Measurements from ENCODE around the gene CIAO2B.

DNA sequence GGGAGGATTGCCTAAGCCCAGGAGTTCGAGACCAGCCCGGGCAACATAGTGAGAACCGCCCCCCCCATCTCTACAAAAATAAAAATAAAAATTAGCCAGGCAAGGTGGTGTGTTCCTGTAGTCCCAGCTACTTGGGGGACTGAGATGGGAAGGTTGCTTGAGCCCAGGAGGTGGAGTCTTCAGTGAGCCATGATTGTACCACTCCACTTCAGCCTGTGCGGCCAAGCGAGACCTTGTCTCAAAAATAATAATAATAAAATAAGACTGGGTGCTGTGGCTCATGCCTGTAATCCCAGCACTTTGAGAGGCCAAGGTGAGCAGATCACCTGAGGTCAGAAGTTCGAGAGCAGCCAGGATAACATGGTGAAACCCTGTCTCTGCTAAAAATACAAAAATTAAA, 42.4 kb downstream of the CIAO2B start:
- TF ChIP-seq, protein P1, sequence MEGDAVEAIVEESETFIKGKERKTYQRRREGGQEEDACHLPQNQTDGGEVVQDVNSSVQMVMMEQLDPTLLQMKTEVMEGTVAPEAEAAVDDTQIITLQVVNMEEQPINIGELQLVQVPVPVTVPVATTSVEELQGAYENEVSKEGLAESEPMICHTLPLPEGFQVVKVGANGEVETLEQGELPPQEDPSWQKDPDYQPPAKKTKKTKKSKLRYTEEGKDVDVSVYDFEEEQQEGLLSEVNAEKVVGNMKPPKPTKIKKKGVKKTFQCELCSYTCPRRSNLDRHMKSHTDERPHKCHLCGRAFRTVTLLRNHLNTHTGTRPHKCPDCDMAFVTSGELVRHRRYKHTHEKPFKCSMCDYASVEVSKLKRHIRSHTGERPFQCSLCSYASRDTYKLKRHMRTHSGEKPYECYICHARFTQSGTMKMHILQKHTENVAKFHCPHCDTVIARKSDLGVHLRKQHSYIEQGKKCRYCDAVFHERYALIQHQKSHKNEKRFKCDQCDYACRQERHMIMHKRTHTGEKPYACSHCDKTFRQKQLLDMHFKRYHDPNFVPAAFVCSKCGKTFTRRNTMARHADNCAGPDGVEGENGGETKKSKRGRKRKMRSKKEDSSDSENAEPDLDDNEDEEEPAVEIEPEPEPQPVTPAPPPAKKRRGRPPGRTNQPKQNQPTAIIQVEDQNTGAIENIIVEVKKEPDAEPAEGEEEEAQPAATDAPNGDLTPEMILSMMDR (IDR thresholded peaks at IDR 0.05; ENCODE audit: low read depth, low read length, missing input control): no peak
- TF ChIP-seq, protein P2, sequence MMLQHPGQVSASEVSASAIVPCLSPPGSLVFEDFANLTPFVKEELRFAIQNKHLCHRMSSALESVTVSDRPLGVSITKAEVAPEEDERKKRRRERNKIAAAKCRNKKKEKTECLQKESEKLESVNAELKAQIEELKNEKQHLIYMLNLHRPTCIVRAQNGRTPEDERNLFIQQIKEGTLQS (IDR thresholded peaks at IDR 0.05): no peak
- no peak for TF ChIP-seq EGR1 (IDR thresholded peaks at IDR 0.05; ENCODE audit: low read depth in 2 of 2)
- TF ChIP-seq TAF1 (conservative IDR thresholded peaks at IDR 0.05): no peak
- TF ChIP-seq RXRA (IDR thresholded peaks at IDR 0.05): no peak
- TF ChIP-seq RAD21 (IDR thresholded peaks at IDR 0.05): no peak
- TF ChIP-seq JUND (IDR thresholded peaks at IDR 0.05): no peak
- TF ChIP-seq, protein P3, sequence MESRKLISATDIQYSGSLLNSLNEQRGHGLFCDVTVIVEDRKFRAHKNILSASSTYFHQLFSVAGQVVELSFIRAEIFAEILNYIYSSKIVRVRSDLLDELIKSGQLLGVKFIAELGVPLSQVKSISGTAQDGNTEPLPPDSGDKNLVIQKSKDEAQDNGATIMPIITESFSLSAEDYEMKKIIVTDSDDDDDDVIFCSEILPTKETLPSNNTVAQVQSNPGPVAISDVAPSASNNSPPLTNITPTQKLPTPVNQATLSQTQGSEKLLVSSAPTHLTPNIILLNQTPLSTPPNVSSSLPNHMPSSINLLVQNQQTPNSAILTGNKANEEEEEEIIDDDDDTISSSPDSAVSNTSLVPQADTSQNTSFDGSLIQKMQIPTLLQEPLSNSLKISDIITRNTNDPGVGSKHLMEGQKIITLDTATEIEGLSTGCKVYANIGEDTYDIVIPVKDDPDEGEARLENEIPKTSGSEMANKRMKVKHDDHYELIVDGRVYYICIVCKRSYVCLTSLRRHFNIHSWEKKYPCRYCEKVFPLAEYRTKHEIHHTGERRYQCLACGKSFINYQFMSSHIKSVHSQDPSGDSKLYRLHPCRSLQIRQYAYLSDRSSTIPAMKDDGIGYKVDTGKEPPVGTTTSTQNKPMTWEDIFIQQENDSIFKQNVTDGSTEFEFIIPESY (IDR thresholded peaks at IDR 0.05): no peak
- TF ChIP-seq YY1 (IDR thresholded peaks at IDR 0.05): no peak
- no peak for TF ChIP-seq MAX (IDR thresholded peaks at IDR 0.05)

Measured in liver (tissue), 3 donors.